ENCODE measurements around the gene STPG4.

- no peak for TF ChIP-seq CTCF (IDR thresholded peaks at IDR 0.05 in 8 of 11, conservative IDR thresholded peaks at IDR 0.05 in 3 of 11)
- TF ChIP-seq POLR2A (IDR thresholded peaks at IDR 0.05) = no peak
- TF ChIP-seq POLR2AphosphoS5 (IDR thresholded peaks at IDR 0.05) = no peak
These were observed 86.0 kb downstream of the STPG4 start for GRCh38 chr2:47068981-47069627.

Data from spleen (tissue), 7 donors.